Measurements from ENCODE around the gene SMIM23. TPM values are rescaled to one million over a fixed set of nuclear protein-coding genes. Genes with fewer than 3 reads are reported as not detected.

The SMIM23 gene
- total RNA-seq, 2 experiments from 2014 or later = not detected

DNA sequence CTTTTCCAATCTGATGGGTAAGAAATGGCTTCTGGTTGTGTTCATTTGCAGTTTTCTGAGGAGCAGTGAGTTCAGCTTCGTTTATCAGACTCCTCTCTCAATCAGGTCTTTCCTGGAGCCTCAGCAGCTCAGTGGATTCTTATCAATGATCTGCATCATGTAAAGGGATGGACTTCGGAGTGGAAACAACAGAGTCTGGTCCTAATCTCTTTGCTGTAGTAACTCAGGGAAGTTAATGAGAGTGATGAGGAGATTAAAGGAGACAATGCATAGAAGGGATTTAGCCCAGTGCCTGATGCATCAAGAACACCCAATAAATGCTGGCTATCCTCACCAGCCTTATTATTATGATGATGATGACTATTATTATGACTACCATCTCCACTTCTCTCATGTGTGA lies 47.2 kb downstream of the SMIM23 start:
- ATAC-seq (ENCODE audit: poor library complexity) = no peak

DNA sequence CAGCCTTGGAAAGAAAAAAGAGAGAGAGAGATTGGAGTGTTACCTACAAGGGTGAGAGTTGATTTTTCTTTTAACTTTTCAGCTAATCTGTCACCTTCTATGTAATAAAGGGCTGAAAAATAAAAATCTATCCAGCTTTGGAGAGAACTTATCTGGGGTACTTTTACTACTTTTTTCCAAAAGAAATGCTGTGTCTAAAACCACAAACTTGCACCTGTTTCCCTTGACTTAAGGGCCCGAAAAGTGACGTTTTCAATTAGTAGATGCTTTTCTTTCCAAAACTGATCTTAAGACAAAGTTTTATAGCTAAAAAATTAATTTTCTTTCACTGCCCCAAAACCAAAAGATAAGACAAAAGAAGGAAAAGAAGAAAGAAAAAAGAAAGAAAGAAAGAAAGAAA lies 48.8 kb downstream of the SMIM23 start:
- Histone ChIP-seq H3K36me3 (ENCODE audit: insufficient read depth, low read length) (no peaks in the 10 kb centered on the region), H3K4me1 (ENCODE audit: insufficient read depth, low read length) (no peaks in the 10 kb centered on the region), H3K9me3 (ENCODE audit: control insufficient read depth in 1 of 2, insufficient read depth in 1 of 2, low read length in 2 of 2) (no peaks in the 10 kb centered on the region), H3K4me3 (ENCODE audit: low read length) (no peak overlapping the region), H3K27me3 (ENCODE audit: control insufficient read depth in 1 of 2, insufficient read depth in 2 of 2, low read length in 2 of 2) (no peaks in the 10 kb centered on the region), H3K27ac (ENCODE audit: low read depth in 1 of 2, low read length in 2 of 2) (no peak overlapping the region)
- POLR2A ChIA-PET = no interaction called here
- peaks cover 13% of the 10 kb centered on the region for H3K9me3 Mint-ChIP-seq
- no peaks in the 10 kb centered on the region for H3K36me3 Mint-ChIP-seq (ENCODE audit: low read depth)
- ATAC-seq (ENCODE audit: poor library complexity) (no peak), DNase-seq (no peak)
- TF ChIP-seq CTCF (IDR thresholded peaks at IDR 0.05) = no peak
- H3K4me1 Mint-ChIP-seq (ENCODE audit: low read depth) = no peaks in the 10 kb centered on the region
- CTCF ChIA-PET = no interaction called here
- intact Hi-C loops (cut with DNase I, micrococcal nuclease) = no loop called here
- no peaks in the 10 kb centered on the region for H3K27me3 Mint-ChIP-seq
- no peak overlapping the region for H3K27ac Mint-ChIP-seq
- H3K4me3 Mint-ChIP-seq = no peak overlapping the region

More for the DNA sequence above, 47.2 kb downstream of the SMIM23 start:
- peaks cover 13% of the 10 kb centered on the region for H3K9me3 Mint-ChIP-seq
- Histone ChIP-seq H3K9me3 (ENCODE audit: control insufficient read depth in 1 of 2, insufficient read depth in 1 of 2, low read length in 2 of 2) (no peaks in the 10 kb centered on the region), H3K4me1 (ENCODE audit: insufficient read depth, low read length) (no peaks in the 10 kb centered on the region), H3K4me3 (ENCODE audit: low read length) (no peak overlapping the region), H3K36me3 (ENCODE audit: insufficient read depth, low read length) (no peaks in the 10 kb centered on the region), H3K27me3 (ENCODE audit: control insufficient read depth in 1 of 2, insufficient read depth in 2 of 2, low read length in 2 of 2) (no peaks in the 10 kb centered on the region), H3K27ac (ENCODE audit: low read depth in 1 of 2, low read length in 2 of 2) (no peak overlapping the region)
- no peak overlapping the region for H3K4me3 Mint-ChIP-seq
- no peaks in the 10 kb centered on the region for H3K27me3 Mint-ChIP-seq
- ChIA-PET CTCF (no interaction called here), POLR2A (no interaction called here)
- no peaks in the 10 kb centered on the region for H3K4me1 Mint-ChIP-seq (ENCODE audit: low read depth)
- H3K27ac Mint-ChIP-seq = no peak overlapping the region
- no peaks in the 10 kb centered on the region for H3K36me3 Mint-ChIP-seq (ENCODE audit: low read depth)
- DNase-seq = no peak
- intact Hi-C loops (cut with DNase I, micrococcal nuclease) = no loop called here
- no peak for TF ChIP-seq CTCF (IDR thresholded peaks at IDR 0.05)

GRCh38 chr5:171835066-171835465 lies 49.4 kb downstream of the SMIM23 start:
- intact Hi-C loops (cut with DNase I, micrococcal nuclease) = no loop called here
- Mint-ChIP-seq H3K9me3 (peaks cover 13% of the 10 kb centered on the region), H3K36me3 (ENCODE audit: low read depth) (no peaks in the 10 kb centered on the region), H3K4me3 (no peak overlapping the region), H3K4me1 (ENCODE audit: low read depth) (no peaks in the 10 kb centered on the region), H3K27ac (no peak overlapping the region), H3K27me3 (no peaks in the 10 kb centered on the region)
- no peak overlapping the region for H3K4me3 ChIP-seq (ENCODE audit: low read length)
- H3K27me3 ChIP-seq (ENCODE audit: control insufficient read depth in 1 of 2, insufficient read depth in 2 of 2, low read length in 2 of 2) = no peaks in the 10 kb centered on the region
- TF ChIP-seq CTCF (IDR thresholded peaks at IDR 0.05) = no peak
- ATAC-seq (ENCODE audit: poor library complexity) (no peak), DNase-seq (no peak)
- H3K4me1 ChIP-seq (ENCODE audit: insufficient read depth, low read length) = no peaks in the 10 kb centered on the region
- ChIA-PET CTCF (interaction anchor here (0.6 kb wide), 1 partner anchor 1994 kb away, joined by 3 read pairs; no protein-coding TSS in a partner anchor), POLR2A (no interaction called here)
- H3K27ac ChIP-seq (ENCODE audit: low read depth in 1 of 2, low read length in 2 of 2) = no peak overlapping the region
- no peaks in the 10 kb centered on the region for H3K36me3 ChIP-seq (ENCODE audit: insufficient read depth, low read length)
- no peaks in the 10 kb centered on the region for H3K9me3 ChIP-seq (ENCODE audit: control insufficient read depth in 1 of 2, insufficient read depth in 1 of 2, low read length in 2 of 2)
